ENCODE results near the gene ASTN1. TPM values are rescaled to one million over a fixed set of nuclear protein-coding genes. Genes with fewer than 3 reads are reported as not detected.

ASTN1 gene
- polyA plus RNA-seq, 1 of the 3 experiments (the other 2 are of a cell fraction): 0.13 TPM

DNA sequence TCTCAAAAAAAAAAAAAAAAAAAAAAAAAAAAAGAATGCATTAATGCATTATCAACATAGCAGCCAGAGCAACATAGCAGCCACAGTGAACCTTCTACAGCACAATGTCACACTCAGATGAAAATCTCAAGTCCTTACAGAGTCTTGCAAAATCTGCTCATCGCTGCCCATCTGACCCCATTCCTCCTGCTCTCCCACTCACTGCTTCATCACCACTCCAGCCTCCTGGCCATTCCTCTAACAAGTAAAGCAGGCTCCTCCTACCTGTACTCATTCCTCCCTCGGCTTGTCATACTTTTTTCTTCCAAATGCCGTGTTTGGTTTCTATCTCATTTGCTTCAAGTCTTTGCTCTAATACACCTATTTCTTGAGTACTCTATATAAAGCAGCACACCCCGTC lies 35.8 kb upstream of the ASTN1 start:
- Histone ChIP-seq H3K4me3 (ENCODE audit: low read depth in 2 of 2, low read length in 1 of 2) (no peak overlapping the region), H3K79me2 (ENCODE audit: insufficient read depth) (no peaks in the 10 kb centered on the region), H3K4me1 (ENCODE audit: control insufficient read depth in 1 of 2, insufficient read depth in 2 of 2, low read depth in 1 of 2, low read length in 1 of 2) (peaks cover 0 to under 1% of the 10 kb centered on the region in 2 experiments; a peak in 1 of 4 replicates), H3K9me3 (no peaks in the 10 kb centered on the region), H4K20me1 (ENCODE audit: insufficient read depth) (no peaks in the 10 kb centered on the region), H3K9ac (no peak overlapping the region), H3K4me2 (no peak overlapping the region), H3K36me3 (replicated peaks in 1 of 2; ENCODE audit: control insufficient read depth in 1 of 2, insufficient read depth in 2 of 2, low read length in 1 of 2) (no peaks in the 10 kb centered on the region), H3F3A (replicated peaks; ENCODE audit: insufficient read depth) (no peaks in the 10 kb centered on the region), H3K27ac (ENCODE audit: low read depth in 2 of 2, low read length in 1 of 2) (no peak overlapping the region), H3K27me3 (ENCODE audit: insufficient read depth) (no peaks in the 10 kb centered on the region), H2AFZ (ENCODE audit: low read depth) (no peak overlapping the region), H3K9me2 (no peaks in the 10 kb centered on the region)
- WGBS (ENCODE audit: low lambda C conversion rate): 43% methylated on average over 4 of the region's 4 CpGs
- DNase-seq: no peak
- CTCF ChIA-PET: no interaction called here
- POLR2A ChIA-PET: no interaction called here
- TF ChIP-seq GABPA (IDR thresholded peaks at IDR 0.05; ENCODE audit: low read depth): no peak
- TF ChIP-seq SMC3 (IDR thresholded peaks at IDR 0.05; ENCODE audit: low read depth, low read length): no peak
- no peak for TF ChIP-seq MEF2A (IDR thresholded peaks at IDR 0.05; ENCODE audit: borderline replicate concordance, low read depth)
- TF ChIP-seq RAD21 (IDR thresholded peaks at IDR 0.05; ENCODE audit: low read length): no peak
- TF ChIP-seq JUND (IDR thresholded peaks at IDR 0.05): no peak
- no peak for TF ChIP-seq MXI1 (IDR thresholded peaks at IDR 0.05; ENCODE audit: low read depth, low read length)
- TF ChIP-seq, protein P1, sequence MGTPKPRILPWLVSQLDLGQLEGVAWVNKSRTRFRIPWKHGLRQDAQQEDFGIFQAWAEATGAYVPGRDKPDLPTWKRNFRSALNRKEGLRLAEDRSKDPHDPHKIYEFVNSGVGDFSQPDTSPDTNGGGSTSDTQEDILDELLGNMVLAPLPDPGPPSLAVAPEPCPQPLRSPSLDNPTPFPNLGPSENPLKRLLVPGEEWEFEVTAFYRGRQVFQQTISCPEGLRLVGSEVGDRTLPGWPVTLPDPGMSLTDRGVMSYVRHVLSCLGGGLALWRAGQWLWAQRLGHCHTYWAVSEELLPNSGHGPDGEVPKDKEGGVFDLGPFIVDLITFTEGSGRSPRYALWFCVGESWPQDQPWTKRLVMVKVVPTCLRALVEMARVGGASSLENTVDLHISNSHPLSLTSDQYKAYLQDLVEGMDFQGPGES (IDR thresholded peaks at IDR 0.05; ENCODE audit: low read depth, low read length): no peak
- no peak for TF ChIP-seq RXRA (IDR thresholded peaks at IDR 0.05; ENCODE audit: borderline replicate concordance, low read depth)
- TF ChIP-seq, protein P2, sequence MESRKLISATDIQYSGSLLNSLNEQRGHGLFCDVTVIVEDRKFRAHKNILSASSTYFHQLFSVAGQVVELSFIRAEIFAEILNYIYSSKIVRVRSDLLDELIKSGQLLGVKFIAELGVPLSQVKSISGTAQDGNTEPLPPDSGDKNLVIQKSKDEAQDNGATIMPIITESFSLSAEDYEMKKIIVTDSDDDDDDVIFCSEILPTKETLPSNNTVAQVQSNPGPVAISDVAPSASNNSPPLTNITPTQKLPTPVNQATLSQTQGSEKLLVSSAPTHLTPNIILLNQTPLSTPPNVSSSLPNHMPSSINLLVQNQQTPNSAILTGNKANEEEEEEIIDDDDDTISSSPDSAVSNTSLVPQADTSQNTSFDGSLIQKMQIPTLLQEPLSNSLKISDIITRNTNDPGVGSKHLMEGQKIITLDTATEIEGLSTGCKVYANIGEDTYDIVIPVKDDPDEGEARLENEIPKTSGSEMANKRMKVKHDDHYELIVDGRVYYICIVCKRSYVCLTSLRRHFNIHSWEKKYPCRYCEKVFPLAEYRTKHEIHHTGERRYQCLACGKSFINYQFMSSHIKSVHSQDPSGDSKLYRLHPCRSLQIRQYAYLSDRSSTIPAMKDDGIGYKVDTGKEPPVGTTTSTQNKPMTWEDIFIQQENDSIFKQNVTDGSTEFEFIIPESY (IDR thresholded peaks at IDR 0.05; ENCODE audit: borderline replicate concordance, low read depth): no peak
- TF ChIP-seq POLR2AphosphoS5 (IDR thresholded peaks at IDR 0.05; ENCODE audit: low read depth, low read length): no peak
- no peak for TF ChIP-seq FOXM1 (IDR thresholded peaks at IDR 0.05; ENCODE audit: low read depth)
- TF ChIP-seq, protein P3, sequence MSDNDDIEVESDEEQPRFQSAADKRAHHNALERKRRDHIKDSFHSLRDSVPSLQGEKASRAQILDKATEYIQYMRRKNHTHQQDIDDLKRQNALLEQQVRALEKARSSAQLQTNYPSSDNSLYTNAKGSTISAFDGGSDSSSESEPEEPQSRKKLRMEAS (IDR thresholded peaks at IDR 0.05; ENCODE audit: low read depth): no peak
- TF ChIP-seq ELF1 (IDR thresholded peaks at IDR 0.05): no peak
- TF ChIP-seq NRF1 (IDR thresholded peaks at IDR 0.05; ENCODE audit: low read depth, low read length): no peak
- no peak for TF ChIP-seq RFX5 (IDR thresholded peaks at IDR 0.05; ENCODE audit: low read length)
- TF ChIP-seq FOXJ3 (CRISPR knock-in tag; IDR thresholded peaks at IDR 0.05): no peak
- TF ChIP-seq CHD2 (IDR thresholded peaks at IDR 0.05; ENCODE audit: low read length, partially characterized antibody): no peak
- TF ChIP-seq, protein P4, sequence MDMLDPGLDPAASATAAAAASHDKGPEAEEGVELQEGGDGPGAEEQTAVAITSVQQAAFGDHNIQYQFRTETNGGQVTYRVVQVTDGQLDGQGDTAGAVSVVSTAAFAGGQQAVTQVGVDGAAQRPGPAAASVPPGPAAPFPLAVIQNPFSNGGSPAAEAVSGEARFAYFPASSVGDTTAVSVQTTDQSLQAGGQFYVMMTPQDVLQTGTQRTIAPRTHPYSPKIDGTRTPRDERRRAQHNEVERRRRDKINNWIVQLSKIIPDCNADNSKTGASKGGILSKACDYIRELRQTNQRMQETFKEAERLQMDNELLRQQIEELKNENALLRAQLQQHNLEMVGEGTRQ (IDR thresholded peaks at IDR 0.05; ENCODE audit: borderline replicate concordance, low read depth, low read length): no peak
